DND-41 (cell line): ENCODE results near the gene NBEA.

Experiments used
- EZH2 ChIP-seq: IDR thresholded peaks from 3 replicates; pipeline ENCODE4 v1.6.1; 2012; ENCODE audit warnings: borderline replicate concordance, low read depth, mild to moderate bottlenecking, moderate library complexity, low read length, inconsistent platforms; ENCODE audit not compliant: severe bottlenecking
- TF ChIP-seq, protein P1 (sequence below): IDR thresholded peaks from 2 replicates; pipeline ENCODE4 v1.5.1; 2012; ENCODE audit warnings: borderline replicate concordance, low read length, moderate library complexity, mild to moderate bottlenecking; ENCODE audit not compliant: poor library complexity, severe bottlenecking; ENCODE audit errors: extremely low read depth

DNA sequence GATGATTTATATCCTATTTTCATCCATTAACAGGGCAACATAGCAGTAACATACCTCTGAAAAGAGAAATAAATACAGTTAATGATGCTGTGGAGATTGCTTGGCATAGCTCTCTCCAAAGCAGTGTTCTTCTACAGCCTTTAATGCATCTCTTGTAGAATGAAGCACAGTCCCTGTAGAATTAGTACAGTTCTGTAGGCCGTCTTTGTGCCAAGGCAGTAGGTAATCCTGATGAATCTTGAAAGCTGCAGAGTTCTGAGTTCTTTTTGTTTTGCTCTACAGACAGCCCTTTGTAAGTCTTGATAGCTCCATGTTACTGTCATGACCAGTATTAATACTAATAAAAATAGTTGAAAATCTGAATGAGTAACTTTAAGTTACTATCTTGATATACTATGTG is 350.3 kb downstream of the NBEA start:
- TF ChIP-seq, protein P1, sequence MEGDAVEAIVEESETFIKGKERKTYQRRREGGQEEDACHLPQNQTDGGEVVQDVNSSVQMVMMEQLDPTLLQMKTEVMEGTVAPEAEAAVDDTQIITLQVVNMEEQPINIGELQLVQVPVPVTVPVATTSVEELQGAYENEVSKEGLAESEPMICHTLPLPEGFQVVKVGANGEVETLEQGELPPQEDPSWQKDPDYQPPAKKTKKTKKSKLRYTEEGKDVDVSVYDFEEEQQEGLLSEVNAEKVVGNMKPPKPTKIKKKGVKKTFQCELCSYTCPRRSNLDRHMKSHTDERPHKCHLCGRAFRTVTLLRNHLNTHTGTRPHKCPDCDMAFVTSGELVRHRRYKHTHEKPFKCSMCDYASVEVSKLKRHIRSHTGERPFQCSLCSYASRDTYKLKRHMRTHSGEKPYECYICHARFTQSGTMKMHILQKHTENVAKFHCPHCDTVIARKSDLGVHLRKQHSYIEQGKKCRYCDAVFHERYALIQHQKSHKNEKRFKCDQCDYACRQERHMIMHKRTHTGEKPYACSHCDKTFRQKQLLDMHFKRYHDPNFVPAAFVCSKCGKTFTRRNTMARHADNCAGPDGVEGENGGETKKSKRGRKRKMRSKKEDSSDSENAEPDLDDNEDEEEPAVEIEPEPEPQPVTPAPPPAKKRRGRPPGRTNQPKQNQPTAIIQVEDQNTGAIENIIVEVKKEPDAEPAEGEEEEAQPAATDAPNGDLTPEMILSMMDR = no peak
- TF ChIP-seq EZH2 = no peak
